ENCODE results near the gene ZCCHC8.
"Not testable (repeated sequence)": the region's sequence is repeated elsewhere in the genome, so short reads cannot be mapped to it uniquely, and the experiment has no call there.

Gene ZCCHC8

DNA sequence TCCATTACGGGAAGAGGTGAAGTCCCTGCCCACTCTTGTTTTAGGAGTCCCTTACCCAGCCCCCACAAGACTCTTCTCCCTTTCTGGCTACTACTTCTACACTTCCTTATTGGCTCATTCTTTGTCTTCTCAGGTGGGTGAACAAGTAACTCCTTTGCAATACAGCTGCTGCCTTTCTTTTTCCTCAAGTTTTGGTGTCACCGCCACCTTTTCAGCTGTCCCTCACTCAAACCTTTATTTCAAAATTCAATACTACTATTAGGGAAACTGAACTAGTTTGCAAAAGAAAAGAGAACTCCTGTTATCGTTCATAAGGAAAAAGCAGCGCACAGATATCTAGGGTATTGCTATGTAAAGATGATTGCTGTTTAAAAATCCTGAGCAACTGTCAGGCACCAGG lies 19.9 kb upstream of the ZCCHC8 start:
- Mint-ChIP-seq H3K27ac (no peak overlapping the region), H3K9me3 (no peaks in the 10 kb centered on the region), H3K4me3 (no peak overlapping the region), H3K4me1 (peaks cover 60% of the 10 kb centered on the region), H3K36me3 (peaks cover 76% of the 10 kb centered on the region), H3K27me3 (no peaks in the 10 kb centered on the region)
- CTCF ChIA-PET, result interaction anchor here (2.3 kb wide), 1 partner anchor 10 kb away, joined by 7 read pairs; no protein-coding TSS in a partner anchor
- no peak for DNase-seq

DNA sequence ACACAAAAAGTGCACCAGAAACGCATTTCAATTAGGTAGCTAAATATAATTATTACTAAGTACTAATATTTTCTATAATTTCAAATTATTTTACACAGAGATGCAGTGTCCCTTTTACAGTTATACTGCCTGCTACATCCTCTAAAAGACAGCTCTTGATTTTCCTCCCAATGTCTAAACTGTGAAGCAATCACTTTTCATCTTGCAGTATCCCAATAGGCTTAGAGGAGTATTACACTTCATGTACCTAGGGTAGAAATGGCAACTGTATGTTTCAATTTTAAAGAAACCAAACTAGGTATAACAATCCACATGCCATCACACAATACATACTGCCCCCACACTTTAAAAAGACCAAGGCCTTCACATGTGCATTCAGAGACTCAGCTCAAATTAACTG lies 18.7 kb upstream of the ZCCHC8 start:
- H3K4me1 Mint-ChIP-seq, result peaks cover 52% of the 10 kb centered on the region
- H3K27me3 Mint-ChIP-seq, result no peaks in the 10 kb centered on the region

DNA sequence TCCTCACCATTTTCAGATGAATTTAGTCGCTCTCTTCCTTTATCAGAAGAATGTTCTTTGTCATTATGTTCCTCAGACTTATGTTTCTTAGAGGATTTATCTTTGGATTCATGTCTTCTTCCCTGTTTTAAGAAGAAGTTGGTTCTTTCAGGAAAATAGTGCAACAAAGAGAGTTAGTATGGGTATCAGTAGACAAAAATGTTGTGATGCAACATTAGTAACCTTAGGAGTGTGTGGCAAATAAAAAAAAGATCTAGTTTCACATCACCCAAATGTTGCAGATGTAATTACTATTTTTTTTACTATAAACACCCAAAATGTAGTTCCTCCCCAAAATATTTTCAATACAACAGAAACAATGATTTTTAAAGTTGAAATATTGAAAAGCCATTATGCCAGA lies 18.2 kb upstream of the ZCCHC8 start:
- no peaks in the 10 kb centered on the region for H3K27me3 Mint-ChIP-seq
- H3K9me3 Mint-ChIP-seq, result no peaks in the 10 kb centered on the region
- no peak for DNase-seq
- H3K4me1 Mint-ChIP-seq, result peaks cover 47% of the 10 kb centered on the region
- H3K4me3 Mint-ChIP-seq, result no peak overlapping the region
- CTCF ChIA-PET, result interaction anchor here (1.1 to 2.3 kb wide), 2 partner anchors 8 to 18 kb away, joined by 4 to 7 read pairs; partner anchors contain the start of gene ZCCHC8
- peaks cover 76% of the 10 kb centered on the region for H3K36me3 Mint-ChIP-seq
- H3K27ac Mint-ChIP-seq, result no peak overlapping the region

More for the DNA sequence above, 18.7 kb upstream of the ZCCHC8 start:
- Mint-ChIP-seq H3K36me3 (peaks cover 78% of the 10 kb centered on the region), H3K4me3 (no peak overlapping the region), H3K9me3 (no peaks in the 10 kb centered on the region), H3K27ac (no peak overlapping the region)
- CTCF ChIA-PET, result interaction anchor here (1.1 to 2.3 kb wide), 2 partner anchors 9 to 18 kb away, joined by 4 to 7 read pairs; partner anchors contain the start of gene ZCCHC8
- no peak for DNase-seq

DNA sequence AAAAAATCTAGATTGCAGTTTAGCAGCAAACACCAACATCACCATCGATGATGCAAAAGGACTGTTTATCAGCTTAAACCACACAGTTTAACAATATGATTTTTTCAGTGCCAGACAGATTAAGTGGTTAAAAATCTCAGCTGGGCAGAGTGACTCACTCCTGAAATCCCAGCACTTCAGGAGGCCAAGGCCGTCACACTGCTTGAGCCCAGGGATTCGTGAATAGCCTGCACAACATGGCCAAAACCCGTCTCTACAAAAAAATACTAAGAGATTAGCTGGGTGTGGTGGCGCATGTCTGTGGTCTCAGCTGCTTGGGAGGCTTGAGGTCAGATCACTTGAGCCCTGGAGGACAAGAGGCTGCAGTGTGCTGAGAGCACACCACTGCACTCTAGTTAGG lies 17.1 kb upstream of the ZCCHC8 start:
- Mint-ChIP-seq H3K4me3 (no peak overlapping the region), H3K4me1 (peaks cover 37% of the 10 kb centered on the region), H3K9me3 (no peaks in the 10 kb centered on the region), H3K27me3 (no peaks in the 10 kb centered on the region), H3K36me3 (peaks cover 74% of the 10 kb centered on the region), H3K27ac (no peak overlapping the region)
- no peak for DNase-seq
- CTCF ChIA-PET, result no interaction called here

DNA sequence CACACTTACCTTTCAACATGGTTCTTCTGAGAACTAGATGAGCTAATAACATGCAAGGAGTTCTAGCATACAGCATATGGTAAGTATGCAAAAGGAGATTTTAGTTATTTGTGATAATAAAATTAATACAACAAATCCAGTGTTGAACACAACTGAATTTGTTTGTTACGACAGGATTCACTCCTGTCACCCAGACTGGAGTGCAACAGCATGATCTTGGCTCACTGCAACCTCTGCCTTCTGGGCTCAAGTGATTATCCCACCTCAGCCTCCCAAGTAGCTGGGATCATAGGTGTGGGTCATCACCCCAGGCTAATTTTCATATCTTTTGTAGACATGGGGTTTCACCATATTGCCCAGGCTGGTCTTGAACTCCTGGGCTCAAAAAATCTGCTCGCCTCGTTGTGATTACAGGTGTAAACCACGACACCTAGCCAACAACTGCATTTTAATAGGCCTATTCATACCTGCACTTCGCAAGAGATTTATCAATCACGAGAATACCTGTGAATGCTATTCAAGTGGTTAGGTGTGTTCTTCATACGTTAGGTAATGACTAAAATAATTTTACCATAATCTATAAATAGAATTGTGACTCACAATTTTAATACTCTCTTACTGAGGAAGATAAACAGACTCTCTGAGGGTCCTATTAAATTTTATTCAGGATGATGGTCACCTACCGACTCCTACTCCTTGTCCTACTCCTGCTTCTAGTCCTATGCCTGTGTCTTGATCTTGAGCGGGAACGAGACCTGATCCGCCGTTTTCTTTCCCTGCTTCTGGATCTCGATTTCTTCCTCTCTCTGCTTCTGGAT lies 16.0 kb upstream of the ZCCHC8 start:
- H3K4me3 Mint-ChIP-seq, result no peak overlapping the region
- CTCF ChIA-PET, result no interaction called here
- H3K27me3 Mint-ChIP-seq, result no peaks in the 10 kb centered on the region
- DNase-seq, result no peak
- H3K36me3 Mint-ChIP-seq, result peaks cover 75% of the 10 kb centered on the region
- H3K4me1 Mint-ChIP-seq, result peaks cover 31% of the 10 kb centered on the region
- H3K27ac Mint-ChIP-seq, result no peak overlapping the region
- H3K9me3 Mint-ChIP-seq, result no peaks in the 10 kb centered on the region

DNA sequence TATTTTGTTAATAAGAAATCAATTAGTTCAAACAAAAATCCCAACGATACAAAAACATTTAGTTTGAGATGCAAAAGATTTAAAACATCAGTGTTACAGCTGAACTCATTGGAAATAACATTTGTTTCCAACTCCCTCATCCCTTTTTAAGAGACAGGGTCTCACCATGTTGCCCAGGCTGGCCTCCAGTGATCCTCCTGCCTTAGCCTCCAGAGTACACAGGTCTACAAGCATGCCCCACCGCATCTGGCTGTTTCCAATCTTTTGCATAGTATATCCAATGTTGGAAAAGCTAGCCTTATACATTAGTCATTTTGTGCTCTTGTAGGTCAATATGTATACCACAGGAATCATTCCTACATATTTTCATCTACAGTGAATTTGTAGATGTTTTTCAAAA lies 14.5 kb upstream of the ZCCHC8 start:
- H3K27me3 Mint-ChIP-seq, result no peaks in the 10 kb centered on the region
- H3K4me1 Mint-ChIP-seq, result peaks cover 21% of the 10 kb centered on the region
- CTCF ChIA-PET, result no interaction called here
- no peak overlapping the region for H3K27ac Mint-ChIP-seq
- H3K9me3 Mint-ChIP-seq, result no peaks in the 10 kb centered on the region
- peaks cover 70% of the 10 kb centered on the region for H3K36me3 Mint-ChIP-seq
- DNase-seq, result no peak
- no peak overlapping the region for H3K4me3 Mint-ChIP-seq

DNA sequence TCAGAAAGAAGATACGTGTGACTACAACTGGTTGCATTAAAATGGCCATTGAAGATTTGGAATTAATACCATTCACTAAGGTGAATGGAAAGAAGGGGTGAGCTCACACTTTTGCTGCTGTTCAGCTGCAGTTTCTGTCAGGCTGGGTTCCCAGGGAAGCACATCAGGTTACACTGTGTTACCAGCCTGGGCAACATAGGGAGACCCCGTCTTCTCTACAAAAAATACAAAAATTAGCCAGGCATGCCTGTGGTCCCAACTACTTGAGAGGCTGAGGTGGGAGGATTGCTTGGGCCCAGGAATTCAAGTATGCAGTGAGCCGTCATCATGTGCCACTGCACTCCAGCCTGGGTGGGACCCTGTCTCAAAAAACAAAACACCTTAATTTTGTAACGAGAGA lies 12.9 kb upstream of the ZCCHC8 start:
- H3K9me3 Mint-ChIP-seq, result no peaks in the 10 kb centered on the region
- no peak overlapping the region for H3K4me3 Mint-ChIP-seq
- H3K36me3 Mint-ChIP-seq, result peaks cover 66% of the 10 kb centered on the region
- no peak for DNase-seq
- CTCF ChIA-PET, result no interaction called here
- peaks cover 10% of the 10 kb centered on the region for H3K4me1 Mint-ChIP-seq
- no peak overlapping the region for H3K27ac Mint-ChIP-seq
- H3K27me3 Mint-ChIP-seq, result no peaks in the 10 kb centered on the region

DNA sequence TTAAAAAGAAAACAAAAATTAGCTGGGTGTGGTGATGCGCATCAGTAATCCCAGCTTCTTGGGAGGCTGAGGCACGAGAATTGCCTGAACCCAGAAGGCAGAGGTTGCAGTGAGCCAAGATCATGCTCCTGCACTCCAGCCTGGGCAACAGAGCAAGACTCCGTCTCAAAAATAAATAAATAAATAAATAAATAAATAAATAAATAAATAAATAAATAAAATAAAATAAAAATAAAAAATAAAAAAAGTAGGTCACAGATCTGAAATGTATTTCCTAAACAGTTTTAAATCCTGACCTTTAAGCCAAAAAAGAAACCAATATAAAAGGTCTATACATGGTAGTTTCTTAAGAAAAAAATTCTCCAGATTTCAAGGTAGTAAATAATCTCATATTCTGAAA lies 12.3 kb upstream of the ZCCHC8 start:
- H3K36me3 Mint-ChIP-seq, result peaks cover 65% of the 10 kb centered on the region
- not testable (repeated sequence) for H3K27ac Mint-ChIP-seq

DNA sequence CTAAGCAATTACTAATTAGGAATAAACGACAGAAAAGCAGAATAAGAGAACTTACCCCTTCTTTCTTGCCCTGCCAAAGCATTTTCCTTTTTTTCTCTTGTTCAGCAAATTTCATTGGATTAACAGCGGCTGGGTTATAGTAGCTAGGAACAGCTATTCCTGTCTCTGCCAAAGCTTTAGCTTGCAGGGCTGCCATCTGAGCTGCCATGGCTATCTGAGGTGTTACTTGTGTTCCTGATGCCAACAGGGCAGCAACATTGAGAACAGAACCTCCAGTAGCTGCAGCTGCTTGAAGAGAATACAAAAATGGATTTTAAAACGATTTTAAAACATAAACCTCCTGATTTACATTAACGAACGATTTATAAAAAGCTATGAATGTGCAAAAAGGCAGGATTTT lies 7.4 kb upstream of the ZCCHC8 start:
- DNase-seq, result no peak
- Mint-ChIP-seq H3K9me3 (no peaks in the 10 kb centered on the region), H3K27me3 (no peaks in the 10 kb centered on the region), H3K36me3 (peaks cover 57% of the 10 kb centered on the region), H3K4me1 (peaks cover 6% of the 10 kb centered on the region), H3K27ac (no peak overlapping the region), H3K4me3 (no peak overlapping the region)
- CTCF ChIA-PET, result no interaction called here

More for the DNA sequence above, 12.3 kb upstream of the ZCCHC8 start:
- not testable (repeated sequence) for H3K9me3 Mint-ChIP-seq, H3K27me3 Mint-ChIP-seq, H3K4me3 Mint-ChIP-seq, H3K4me1 Mint-ChIP-seq, DNase-seq
- CTCF ChIA-PET, result interaction anchor here (1.2 kb wide), 1 partner anchor 26 kb away, joined by 3 read pairs; no protein-coding TSS in a partner anchor

DNA sequence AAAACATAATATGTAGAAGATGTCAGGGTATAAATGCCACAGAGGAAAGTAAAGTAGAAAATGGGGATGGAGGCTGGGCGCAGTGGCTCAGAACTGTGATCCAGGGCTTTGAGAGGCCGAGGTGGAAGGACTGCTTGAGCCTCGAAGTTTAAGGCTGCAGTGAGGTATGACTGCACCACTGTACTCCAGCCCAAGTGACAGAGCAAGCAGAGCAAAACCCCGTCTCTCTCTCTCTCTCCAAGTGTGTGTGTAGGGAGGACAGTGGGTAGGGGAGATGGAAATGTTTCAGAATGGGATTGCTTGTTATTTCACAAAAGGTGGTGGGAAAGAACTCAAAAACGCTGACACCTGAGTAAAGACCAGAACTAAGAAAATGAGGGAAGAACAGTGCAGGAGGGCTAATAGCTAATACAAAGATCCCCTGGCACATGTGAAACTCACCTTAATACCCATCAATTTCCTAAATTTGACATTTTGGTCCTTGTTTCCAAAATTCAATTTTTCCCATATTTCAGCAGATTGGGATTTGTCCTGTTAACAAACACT lies 5.7 kb upstream of the ZCCHC8 start:
- Mint-ChIP-seq H3K27ac (no peak overlapping the region), H3K4me1 (peaks cover 13% of the 10 kb centered on the region), H3K36me3 (peaks cover 55% of the 10 kb centered on the region), H3K27me3 (no peaks in the 10 kb centered on the region), H3K9me3 (no peaks in the 10 kb centered on the region), H3K4me3 (no peak overlapping the region)
- CTCF ChIA-PET, result interaction anchor here (1.6 kb wide), 1 partner anchor 106 kb away, joined by 9 read pairs; no protein-coding TSS in a partner anchor
- no peak for DNase-seq

DNA sequence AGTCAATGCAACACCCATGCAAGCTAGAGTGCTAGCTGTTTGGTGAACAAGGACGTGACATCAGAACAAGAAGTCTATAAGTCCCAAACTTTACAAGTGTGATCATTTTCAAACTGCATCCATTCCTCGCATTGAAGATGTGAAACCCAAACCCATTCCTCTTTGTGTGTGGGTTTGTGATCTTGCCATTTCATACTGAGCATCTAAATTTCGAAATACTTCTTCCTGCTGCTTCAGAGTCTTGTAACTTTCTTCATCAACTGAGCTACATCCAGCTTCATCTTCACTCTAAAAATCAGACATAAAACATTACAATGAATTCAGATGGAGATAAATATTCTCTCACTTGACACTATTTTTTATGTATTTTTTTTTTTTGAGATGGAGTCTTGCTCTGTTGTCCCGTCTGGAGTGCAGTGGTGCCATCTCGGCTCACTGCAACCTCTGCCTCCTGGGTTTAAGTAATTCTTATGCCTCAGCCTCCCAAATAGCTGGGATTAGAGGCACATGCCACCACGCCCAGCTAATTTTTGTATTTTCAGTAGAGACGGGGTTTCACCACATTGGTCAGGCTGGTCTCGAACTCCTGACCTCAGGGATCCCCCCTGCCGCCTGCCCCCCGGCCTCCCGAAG lies 4.8 kb upstream of the ZCCHC8 start:
- no peak for DNase-seq
- CTCF ChIA-PET, result interaction anchor here (0.9 to 1.6 kb wide), 3 partner anchors 11 to 105 kb away, joined by 3 to 9 read pairs (median 3); no protein-coding TSS in a partner anchor
- H3K27me3 Mint-ChIP-seq, result no peaks in the 10 kb centered on the region
- no peak overlapping the region for H3K27ac Mint-ChIP-seq
- no peaks in the 10 kb centered on the region for H3K9me3 Mint-ChIP-seq
- peaks cover 52% of the 10 kb centered on the region for H3K36me3 Mint-ChIP-seq
- H3K4me1 Mint-ChIP-seq, result peaks cover 22% of the 10 kb centered on the region
- H3K4me3 Mint-ChIP-seq, result no peak overlapping the region

DNA sequence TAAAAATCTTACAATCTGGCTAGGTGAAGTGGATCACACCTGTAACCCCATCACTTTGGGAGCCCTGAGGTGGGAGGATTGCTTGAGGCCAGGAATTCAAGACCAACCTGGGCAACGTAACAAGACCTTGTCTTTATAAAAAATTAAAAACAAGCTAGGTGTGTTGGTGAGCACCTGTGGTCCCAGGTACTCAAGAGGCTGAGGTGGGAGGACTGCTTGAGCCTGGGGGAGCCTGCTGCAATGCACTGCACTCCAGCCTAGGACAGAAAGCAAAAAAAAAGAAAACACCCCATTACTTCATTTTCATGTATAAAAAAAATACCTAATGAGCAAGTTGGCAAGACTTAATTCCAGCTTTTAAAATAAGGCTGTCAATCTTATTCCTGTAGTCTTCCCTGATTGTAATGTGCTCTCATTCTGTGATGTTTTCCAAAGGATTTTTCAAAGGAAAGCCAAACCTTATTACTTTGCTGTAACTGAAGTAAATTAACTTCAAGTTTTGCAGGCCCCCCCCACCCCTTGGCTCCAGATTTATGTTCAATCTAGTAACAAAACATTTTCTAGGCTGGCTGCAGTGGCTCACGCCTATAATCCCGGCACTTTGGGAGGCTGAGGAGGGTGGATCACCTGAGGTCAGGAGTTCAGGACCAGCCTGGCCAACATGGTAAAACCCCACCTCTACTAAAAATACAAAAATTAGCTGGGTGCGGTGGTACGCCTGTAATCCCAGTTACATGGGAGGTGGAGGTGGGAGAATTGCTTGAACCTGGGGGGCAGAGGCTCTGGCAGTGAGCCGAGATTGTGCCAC lies 3.3 kb upstream of the ZCCHC8 start:
- no peaks in the 10 kb centered on the region for H3K9me3 Mint-ChIP-seq
- CTCF ChIA-PET, result interaction anchor here (0.6 to 1.2 kb wide), 2 partner anchors 83 to 105 kb away, joined by 3 to 5 read pairs; no protein-coding TSS in a partner anchor
- H3K4me1 Mint-ChIP-seq, result peaks cover 30% of the 10 kb centered on the region
- DNase-seq, result no peak
- peak overlapping the region; percentile 99 for H3K27ac Mint-ChIP-seq
- H3K4me3 Mint-ChIP-seq, result no peak overlapping the region
- H3K36me3 Mint-ChIP-seq, result peaks cover 51% of the 10 kb centered on the region
- no peaks in the 10 kb centered on the region for H3K27me3 Mint-ChIP-seq

DNA sequence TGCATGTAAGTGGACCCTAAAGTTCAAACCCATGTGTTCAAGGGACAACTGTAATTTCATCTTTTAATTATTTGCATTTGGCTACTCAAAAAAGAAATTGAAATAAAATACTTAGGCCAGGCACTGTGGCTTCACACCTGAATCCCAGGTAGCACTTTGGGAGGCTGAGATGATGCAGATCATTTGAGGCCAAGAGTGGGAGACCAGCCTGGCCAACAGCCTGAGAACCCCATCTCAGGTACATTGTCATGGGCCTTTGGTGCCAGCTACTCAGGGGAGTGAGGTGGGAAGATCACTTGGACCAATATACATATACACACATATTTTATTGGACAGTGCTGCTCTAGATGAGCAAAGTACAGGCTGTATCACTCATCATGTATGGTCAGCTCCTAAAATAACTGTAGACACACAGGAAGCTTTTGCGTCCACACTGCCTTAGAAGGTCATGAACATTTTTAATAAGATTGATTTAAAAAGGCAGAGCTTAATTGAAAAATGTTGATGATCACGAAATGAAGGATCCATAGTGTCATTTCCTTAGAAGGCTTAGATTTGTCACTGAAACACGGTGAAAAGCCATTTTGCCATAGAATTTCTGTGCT lies 2.5 kb upstream of the ZCCHC8 start:
- H3K36me3 Mint-ChIP-seq, result peaks cover 51% of the 10 kb centered on the region
- H3K9me3 Mint-ChIP-seq, result no peaks in the 10 kb centered on the region
- H3K4me3 Mint-ChIP-seq, result no peak overlapping the region
- peaks cover 36% of the 10 kb centered on the region for H3K4me1 Mint-ChIP-seq
- no peaks in the 10 kb centered on the region for H3K27me3 Mint-ChIP-seq
- no peak for DNase-seq
- CTCF ChIA-PET, result interaction anchor here (1.2 kb wide), 1 partner anchor 104 kb away, joined by 5 read pairs; no protein-coding TSS in a partner anchor
- H3K27ac Mint-ChIP-seq, result peak overlapping the region; percentile 99

Measured in activated naive CD4-positive, alpha-beta T cell treated with anti-CD3 and anti-CD28 coated beads, Interleukin-2, amount 10 ng/mL, durations not matched to agents 7 days and 5 days (primary cell).